IPS DF 4.7 (cell line): ENCODE results near the gene CCDC148.
A peak's percentile ranks its signal among the peaks of the same experiment; 100 is the strongest.
"Not testable (repeated sequence)": the region's sequence is repeated elsewhere in the genome, so short reads cannot be mapped to it uniquely, and the experiment has no call there.

Experiments
- DNase-seq: peaks from one replicate; pipeline ENCODE4 v3.0.0-alpha.2; 2013; ENCODE audit warnings: low spot score; ENCODE audit errors: extremely low read depth

CCDC148 gene

GRCh38 chr2:158482594-158482993 lies 26.0 kb upstream of the CCDC148 start:
- DNase-seq = no peak

DNA sequence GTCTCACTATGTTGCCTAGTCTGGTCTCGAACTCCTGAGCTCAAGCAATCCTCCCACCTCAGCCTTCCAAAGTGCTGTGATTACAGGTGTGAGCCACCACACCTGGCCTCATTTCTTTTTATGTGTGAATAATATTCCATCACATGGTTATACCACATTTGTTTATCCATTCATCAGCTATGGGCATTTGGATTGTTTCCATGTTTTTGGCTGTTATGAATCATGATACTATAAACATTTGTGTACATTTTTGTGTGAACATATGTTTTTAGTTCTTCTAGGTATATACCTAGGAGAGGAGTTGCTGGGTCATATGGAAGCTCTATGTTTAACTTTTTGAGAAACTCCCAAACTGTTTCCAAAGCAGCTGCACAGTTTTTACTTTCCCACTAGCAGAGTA lies 24.6 kb upstream of the CCDC148 start:
- DNase-seq = no peak

GRCh38 chr2:158478816-158479215 lies 22.3 kb upstream of the CCDC148 start:
- no peak for DNase-seq

DNA sequence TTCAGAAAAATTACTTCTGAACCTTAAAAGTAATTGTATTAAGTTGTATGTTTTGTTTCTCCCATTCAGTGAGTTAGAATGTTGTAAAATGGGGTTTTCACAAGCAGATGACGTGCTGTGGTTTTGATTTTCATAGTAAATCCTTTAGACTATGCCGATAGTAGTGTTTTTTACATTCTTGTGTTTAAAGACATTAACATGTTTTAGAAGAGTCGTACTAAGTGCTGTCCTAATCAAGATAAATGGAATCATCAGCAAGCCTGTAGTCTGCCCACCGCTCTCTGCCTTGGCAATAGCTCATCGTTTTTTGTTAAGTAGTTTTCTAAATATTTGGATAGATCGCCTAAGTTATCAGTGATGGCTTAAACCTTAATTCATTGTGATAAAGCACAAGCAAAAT lies 21.7 kb upstream of the CCDC148 start:
- DNase-seq = no peak

DNA sequence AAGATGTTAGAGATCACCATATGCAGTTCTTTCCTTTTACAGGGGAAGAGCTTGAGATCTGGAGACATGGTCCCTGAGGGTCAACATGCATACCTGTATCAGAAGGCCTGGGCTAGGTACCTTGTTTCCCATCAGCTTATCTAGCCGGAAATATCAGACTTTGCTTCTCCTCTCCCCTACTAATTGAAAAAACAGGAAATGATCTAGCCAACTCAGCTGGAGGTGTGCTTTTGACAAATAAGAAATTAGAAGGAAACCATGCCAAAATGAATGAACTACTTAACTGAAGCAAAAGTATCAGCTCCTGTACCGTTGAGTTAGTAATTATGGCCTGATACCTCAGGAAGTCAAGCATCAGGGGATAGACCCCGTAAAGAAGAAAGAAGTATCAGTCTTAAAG lies 20.6 kb upstream of the CCDC148 start:
- no peak for DNase-seq

DNA sequence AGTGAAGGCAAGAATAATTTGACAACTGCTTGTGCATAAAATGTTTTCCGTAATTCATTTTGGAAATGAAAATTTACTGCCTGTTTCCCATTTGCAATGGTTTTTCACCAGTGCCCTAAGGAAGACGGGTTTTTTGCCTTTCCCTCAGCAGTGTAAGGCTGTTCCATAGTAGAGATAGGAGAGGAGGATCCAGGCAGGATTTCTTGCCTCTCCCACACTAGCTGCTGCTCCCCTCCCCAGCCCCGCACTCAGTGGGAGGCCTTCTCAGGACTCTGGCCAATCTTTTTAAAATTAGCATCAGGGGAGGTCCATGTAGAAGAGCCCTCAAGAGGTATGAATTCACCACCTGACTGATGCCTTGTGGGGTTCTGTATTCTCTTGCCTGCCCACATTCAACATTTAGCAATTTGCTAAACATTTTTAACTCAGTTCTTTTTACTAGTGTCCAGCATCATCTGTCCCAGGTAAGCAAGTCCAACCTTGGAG lies 18.0 kb upstream of the CCDC148 start:
- DNase-seq = not testable (repeated sequence)

DNA sequence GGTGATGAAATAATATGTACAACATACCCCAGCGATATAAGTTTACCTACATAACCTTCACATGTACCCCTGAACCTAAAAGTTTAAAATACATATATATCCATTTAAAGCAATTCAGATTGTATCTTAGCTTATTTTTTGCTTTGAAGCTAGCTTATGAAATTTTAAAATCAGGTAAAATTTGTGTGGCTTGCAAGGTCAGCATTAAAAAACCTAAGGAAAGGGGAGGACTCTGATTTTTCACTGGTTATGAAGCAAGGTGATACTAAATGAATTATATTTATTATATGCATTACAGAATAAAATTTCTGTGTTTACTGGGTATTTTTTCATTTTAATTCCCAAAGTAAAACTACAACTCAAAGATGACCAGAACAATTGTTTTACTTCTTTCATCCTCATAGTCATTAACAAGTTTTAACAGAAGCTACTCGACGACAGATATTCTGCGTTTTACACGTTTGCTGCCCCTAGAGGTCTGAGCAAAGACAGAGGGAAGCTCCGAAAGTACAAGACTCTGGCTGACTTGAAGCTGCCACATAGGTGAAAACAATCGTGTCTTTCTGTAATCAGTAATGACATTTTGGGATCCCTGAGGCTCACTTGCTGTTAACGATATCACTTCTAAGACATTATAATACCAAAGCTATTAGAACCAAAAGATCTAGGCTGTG lies 17.3 kb upstream of the CCDC148 start:
- no peak for DNase-seq

GRCh38 chr2:158473300-158473699 lies 16.7 kb upstream of the CCDC148 start:
- DNase-seq = not testable (repeated sequence)

DNA sequence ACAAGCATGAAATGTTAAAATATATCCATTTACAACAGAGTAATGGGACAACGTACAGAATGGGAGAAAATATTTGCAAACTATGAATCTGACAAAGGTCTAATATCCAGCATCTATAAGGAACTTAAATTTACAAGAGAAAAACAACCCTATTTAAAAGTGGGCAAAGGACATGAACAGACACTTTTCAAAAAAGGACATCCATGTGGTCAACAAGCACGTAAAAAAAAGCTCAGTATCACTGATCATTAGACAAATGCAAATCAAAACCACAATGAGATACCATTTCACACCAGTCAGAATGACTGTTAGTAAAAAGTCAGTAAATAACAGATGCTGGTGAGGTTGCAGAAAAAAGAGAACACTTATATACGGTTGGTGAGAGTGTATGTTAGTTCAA lies 16.3 kb upstream of the CCDC148 start:
- DNase-seq = not testable (repeated sequence)

DNA sequence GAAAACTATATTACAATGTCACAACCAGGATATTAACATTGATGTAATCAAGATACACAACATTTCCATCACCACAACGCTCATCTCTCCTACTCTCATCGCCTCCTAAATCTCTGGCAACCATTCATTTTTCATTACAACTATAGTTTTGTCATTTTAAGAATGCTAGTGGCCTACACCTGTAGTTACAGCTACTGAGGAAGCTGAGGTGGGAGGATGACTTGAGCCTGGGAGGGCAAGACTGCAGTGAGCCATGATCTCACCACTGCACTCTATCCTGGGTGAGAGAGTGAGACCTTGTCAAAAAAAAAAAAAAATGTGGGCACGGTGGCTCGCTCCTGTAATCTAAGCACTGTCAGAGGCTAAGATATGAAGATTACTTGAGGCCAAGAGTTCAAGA lies 10.7 kb upstream of the CCDC148 start:
- DNase-seq = no peak

- DNase-seq = no peak
Observed at GRCh38 chr2:158464426-158465281, 8.1 kb upstream of the CCDC148 start.

DNA sequence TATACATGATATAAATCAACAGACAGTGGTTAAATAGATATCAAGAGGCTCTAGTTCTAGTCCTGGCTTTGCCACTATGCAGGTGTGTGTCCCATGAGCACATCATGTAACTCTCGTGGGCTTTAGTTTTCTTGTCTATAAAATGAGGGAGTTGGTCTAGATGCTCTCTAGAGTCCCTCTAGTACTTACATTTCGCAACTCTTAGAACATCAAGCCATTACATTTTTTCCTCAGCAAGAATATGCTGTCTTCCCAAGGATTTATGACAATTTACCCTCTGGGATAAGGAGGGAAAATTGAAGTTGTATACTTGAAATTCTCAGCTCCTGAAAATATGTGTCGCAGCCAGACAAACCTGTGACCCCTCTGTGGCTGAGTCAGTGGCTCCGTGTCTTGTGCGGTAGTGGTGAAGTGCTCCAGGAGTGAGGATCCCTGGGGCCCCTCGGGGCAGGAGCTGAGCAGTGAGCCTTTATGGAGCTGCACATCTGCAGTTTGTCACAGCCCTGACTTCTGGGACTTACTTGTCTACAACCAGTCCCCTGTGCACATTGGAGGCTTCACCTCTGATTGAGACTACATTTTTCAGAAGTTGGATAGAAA lies 7.0 kb upstream of the CCDC148 start:
- no peak for DNase-seq

- DNase-seq = no peak
Observed at GRCh38 chr2:158460632-158461297, 4.2 kb upstream of the CCDC148 start.

DNA sequence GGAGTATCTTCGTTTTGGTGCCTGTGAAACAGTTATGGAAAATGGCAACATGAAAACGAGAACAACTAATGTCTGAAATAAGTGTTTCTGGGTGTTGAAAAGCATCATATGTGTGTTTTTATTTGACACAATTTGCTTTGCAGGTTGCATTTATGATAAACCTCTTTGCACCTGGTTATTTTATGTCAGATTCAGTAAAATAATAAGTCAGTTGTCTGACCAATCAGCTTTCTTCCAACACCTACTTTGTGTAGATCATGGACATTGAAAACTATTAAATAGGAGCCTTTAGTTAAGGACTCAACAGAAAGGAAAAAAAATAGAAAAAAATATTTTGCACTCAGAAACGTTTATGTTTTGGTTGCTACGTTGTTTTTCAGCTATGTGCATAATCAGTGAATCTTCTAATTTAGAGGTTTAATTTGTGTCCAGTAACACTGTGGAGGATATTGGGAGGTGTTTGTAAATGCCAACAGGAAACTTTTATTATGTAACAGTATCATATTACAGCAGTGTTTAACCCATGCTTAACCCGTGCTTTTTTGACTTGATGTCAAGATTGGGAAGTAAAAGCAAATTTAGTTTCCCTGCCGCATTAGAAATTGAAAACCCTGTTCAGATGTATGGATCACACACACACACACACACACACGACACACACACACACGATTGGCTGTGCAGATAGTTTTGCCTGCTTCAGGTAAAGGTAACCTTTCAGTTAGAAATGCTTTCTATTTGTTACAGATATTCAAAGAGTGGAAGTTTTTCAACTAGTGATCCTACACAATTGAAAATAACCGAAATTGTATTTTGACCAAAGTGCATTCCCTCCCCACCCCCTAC lies 2.8 kb upstream of the CCDC148 start:
- DNase-seq = no peak

GRCh38 chr2:158458617-158458920 lies 2.0 kb upstream of the CCDC148 start:
- no peak for DNase-seq

- DNase-seq = peak; percentile 49
Observed at GRCh38 chr2:158457826-158458616, 1.5 kb upstream of the CCDC148 start.

GRCh38 chr2:158457092-158457825 lies 706 bp upstream of the CCDC148 start:
- DNase-seq = no peak

DNA sequence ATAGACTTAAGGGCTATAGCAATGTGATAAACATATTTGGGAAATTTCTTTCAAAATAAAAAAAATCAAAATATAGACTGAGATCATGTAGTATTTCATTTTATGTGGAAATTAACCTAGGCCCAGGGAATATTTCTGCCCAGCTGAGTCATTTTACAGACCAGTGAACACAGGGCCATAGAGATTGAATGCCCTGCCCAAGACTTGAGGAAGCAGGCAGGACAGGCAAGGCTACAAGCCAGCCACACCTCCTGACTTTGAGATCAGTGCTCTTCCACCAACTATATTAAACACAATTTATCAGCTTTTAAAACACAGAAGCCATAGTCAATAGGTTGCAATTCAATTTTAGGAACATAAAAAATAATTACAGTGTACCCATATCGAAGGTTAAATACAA lies 12.9 kb downstream of the CCDC148 start:
- DNase-seq = no peak

GRCh38 chr2:158439062-158439461 lies 17.5 kb downstream of the CCDC148 start:
- not testable (repeated sequence) for DNase-seq
